GM15510 (cell line): ENCODE data around the gene MAP3K10.

Experiments
- POLR2A ChIP-seq: IDR thresholded peaks from 3 replicates; pipeline ENCODE4 v1.6.1; 2011; ENCODE audit warnings: borderline replicate concordance; ENCODE audit not compliant: insufficient read length; ENCODE audit errors: extremely low read depth

Gene MAP3K10

DNA sequence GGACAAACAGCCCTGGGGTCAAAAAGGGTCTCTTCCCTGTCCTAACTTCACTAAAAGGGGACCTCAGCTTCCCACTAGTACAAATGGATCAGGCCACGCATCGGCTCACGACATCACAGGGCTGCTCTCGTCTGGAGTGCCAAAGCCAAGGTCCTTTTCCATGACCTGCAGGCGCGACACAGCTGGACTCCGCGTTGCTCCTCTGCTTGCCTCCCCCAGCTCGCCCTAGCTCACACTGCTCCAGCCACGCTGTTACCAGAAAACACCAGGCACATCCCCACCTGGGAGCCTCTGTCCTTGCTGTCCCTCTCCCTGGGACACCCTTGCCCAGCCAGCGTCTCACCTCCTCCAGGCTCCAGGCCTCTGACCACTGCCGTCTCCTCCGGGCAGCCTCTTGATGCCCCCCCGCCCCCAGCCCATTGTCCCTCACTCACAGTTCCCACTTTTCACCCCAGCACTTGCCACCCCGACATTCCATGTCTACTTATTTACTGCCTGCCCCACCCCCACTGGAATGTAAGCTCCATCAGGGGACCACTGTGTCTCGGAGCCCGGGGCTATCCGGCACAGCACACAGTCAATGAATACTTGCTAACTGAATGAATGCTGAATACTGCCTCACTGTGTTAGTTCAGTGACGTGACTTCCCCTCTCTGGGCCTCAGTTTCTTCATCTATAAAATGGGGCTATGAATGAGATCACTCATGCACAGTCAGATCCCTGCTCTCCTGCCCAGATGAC, 73.3 kb downstream of the MAP3K10 start:
- TF ChIP-seq POLR2A = no peak
